HG03457 (cell line): ENCODE data around the gene FBXW8.

ENCODE experiments used
- ATAC-seq: cut with Tn5 transposase; IDR thresholded peaks from one replicate; pipeline ENCODE4 v1.9.1; 2021; ENCODE audit warnings: moderate number of reproducible peaks; ENCODE audit not compliant: unreplicated experiment

The FBXW8 gene

DNA sequence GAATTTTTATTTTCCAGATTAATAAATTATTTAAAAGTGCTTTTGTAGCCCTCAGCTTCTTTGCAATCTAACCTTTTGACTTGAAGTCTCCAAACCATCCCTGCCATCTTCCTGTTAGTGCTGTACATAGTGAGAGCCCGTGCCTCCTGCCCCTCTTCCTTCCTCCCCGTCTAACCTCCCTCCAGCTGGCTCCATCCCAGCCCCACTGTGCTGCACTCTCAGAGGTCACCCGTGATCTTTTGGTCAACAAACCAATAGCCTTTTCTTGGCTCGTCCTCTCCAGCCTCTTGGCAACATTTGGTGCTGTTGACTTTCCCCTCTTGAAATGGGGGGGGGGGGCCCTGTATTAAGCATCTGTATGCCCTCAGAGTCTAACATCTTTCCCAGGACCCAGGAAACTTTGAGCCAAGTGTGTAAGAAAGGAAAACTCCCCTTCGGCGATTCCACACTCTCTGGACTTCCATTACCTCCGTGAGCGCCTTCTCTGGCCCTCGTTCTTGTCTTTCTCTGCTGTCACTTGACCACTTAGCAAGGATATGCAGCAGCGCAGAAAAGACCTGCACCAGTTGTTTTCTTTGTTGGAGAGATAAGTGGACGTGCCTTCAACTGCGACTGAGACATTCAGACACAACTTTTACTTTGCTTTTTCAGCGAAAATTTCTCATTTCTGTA lies 44.1 kb downstream of the FBXW8 start:
- ATAC-seq, result no peak

DNA sequence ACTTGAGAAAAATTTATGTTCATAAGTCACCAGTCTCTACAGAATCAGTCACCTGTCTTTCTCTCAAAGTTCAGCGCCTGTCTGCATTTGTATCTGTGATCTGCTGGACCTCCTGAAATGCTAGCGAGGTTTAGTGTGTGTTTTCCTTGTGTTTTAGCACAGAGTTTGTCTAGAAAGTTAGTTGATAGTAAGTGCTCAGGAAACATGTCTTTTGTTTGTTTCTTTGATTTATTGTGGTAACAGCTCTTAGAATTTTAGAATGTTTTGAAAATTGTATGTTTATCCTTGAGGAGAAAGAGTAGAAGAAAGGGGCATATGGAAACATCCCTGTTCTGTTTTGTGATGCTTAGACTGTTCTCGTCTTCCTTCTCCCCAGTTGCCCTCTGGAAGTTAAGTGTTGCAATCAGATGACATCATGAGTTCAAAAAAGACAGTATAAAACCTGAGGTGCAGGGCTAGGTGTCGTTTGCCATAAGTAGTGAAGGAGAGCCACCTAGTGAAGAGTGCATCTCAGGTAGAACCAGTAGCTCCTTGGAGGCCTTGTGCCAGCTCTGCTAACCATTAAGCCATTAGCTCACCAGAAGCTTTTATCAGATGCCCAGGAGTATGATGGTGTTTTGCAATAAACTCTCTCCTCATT lies 44.8 kb downstream of the FBXW8 start:
- no peak for ATAC-seq

DNA sequence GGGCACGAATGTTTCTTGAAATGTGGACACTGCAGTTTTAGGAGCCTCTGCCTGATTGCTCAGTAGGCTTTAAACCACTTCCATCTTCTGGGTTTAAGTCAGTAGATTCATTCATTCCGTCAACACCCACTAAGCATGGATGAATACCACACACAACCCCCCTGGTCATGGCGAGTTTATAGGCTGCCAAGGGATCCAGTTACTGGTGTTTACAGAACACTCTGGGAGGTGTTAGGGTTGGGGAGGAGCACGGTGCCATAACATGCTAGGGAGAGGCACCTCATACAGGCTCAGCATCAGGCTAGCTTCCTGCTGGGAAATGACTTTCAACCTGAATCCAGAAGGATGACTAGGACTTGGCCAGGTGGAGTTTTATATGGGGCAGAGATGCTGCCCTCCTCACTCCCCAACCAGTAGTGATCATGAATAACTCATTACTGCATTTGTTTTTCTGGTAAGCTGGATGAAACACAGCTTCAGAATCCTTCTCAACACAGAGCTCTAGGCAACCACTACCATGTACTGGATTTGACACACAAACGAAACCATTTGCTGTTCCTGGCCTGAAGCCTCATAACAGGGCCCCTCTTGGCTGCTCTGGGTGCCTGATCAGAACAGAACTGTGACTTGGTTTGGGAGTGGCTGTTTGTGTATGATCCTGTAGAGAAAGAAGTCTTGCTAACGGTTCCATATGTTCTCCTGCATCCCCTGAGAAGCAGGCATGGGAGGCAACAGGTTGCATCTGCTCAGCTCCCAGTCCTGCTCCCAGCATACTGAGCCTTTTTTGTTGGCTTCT lies 47.9 kb downstream of the FBXW8 start:
- no peak for ATAC-seq

DNA sequence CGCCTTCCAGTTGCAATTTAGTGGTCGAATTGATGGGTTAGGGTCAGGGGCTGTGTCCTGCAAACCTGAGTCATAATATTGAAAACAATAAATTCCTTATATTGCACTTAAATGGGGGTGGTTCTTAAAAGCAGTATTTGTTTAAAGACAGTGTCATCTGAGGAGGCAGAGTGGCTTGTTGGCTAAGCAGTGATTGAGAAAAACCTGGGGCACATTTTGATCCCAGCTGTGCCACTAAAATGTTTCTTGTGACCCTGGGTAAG lies 48.4 kb downstream of the FBXW8 start:
- no peak for ATAC-seq

DNA sequence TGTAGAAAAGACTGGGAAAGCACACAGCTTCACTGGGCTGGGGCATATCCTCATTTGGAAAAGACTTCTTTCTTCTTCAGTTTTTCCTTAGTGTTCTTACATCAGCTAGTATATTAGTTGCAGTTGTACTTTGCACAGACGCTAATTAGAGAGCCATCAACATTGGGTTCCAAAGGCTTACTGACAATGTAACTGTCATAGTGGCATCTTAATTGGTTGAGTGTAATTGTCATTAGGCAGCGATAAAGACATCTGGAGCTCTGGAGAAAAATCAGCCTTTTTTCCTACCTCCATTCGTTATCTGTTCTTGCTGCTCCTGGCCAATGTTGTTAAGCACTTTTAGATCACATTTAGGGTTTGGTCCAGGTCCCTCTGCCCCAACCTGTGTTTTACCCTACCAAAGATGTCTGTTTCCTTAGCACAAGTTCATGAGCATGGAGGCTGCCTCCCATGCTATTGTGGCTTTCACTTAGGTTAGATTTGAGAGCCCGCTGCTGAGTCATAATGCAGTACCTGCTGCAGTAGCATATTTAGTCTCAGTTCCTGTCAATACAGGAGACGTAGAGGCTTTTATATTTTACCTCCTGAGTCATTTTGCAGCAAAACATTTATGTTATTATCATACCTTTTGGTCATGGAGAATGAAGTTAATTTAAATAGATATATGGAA lies 49.2 kb downstream of the FBXW8 start:
- ATAC-seq, result peak; percentile 98

DNA sequence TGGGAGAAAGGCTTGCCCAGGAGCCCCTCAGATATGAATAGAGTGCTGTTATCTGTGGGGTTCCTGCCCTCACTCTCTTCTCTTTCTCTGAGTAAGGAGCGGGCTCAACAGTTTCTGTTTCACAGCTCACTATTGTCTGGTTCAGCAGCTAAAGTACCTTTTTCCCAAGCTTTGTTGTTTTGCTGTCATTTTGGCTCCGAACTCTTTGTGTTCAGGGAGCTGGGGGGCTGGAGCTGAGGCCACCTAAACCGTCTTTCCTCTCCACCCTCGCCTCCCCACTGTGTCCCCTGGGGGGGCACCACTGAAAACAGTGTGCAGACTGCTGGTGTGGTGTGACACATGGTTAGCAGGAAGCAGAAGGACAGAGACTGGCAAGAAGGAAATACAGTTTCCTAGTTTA lies 51.4 kb downstream of the FBXW8 start:
- ATAC-seq, result no peak

DNA sequence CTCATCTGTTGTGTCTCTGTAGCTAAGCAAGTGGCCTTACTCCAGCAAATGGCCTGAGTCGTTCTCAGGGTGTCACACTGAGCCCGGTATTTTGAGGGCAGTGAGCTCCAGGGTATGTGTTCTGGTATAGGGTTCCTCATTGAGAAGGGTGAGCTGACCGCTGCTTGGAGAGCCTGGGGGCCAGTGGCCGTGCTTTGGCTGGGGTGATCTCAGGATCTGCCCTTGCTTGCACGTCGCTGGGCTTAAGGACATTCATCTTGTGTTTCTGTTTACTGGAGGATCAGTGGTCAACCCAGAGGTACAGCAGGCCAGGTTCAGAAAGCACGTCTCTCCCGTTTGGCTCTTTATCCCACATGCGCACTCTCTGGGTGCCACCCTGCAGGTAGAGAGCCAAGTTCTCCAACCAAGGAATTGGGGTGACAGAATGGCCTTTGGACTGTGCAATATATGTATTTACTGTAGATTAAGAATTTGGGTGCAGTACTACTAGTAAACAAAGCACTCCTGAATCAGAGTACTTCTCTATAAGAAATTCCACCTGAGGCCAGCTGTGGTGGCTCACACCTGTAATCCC lies 52.1 kb downstream of the FBXW8 start:
- ATAC-seq, result no peak

DNA sequence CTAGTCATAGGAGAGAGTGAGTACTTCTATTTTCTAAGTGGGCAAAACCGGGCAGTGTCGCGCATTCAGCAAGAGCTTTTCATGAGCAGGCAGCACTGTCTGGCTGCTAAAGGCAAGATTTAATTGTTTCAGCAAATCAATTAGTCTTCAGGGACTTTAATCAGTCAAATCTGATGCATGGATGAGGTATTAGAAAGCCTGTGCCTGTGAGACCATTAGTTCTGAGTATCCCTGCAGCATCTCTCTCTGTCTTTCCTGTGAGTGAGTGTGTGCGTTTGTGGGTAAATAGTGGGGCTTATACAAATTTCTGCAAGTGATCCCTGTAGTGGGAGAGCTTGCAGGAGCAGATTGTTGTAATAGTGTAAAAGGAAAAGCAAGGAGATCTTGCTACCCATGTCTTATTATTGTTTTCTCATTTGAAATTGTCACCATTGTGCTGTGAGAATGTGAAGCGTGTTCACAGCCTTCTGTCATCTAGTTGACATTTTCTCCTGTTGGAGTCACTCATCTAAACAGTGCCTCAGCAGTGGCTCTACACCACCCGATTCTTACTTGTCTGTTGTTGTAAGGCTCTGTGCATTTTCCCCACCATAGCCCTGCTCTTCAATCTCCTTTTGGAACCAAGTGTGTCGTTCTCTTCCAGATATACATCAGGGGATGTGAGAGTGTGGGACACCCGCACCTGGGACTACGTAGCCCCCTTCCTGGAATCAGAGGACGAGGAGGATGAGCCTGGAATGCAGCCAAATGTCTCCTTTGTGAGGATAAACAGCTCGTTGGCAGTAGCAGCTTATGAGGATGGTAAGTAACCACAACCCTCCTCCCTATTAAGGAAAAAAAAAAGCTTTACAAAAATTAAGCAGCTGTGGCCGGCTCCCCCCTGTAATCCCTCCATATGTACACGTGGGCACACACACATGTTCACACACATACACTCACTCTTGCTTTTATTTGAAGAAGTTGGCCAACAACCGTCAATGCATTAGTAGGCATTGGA lies 53.6 kb downstream of the FBXW8 start:
- no peak for ATAC-seq

DNA sequence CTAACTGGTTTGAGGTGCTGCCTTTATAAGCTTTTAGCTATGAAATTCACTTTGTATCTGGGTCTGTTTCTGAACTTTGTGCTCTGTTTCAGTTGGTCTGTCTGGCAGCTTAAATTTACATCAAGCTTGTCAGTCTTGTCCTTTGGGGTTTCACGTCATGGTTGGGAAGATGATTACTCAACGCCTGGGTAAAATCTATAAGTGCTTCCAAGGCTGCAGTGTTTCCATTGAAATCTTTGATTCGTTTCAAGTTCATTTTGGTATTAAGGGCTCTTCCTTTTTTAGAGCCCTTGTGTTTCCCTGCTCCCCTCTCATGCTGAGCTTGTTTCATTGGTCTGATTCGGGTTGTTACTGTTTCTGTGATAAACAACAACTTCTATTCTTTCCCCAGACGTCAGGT lies 58.2 kb downstream of the FBXW8 start:
- ATAC-seq, result no peak

DNA sequence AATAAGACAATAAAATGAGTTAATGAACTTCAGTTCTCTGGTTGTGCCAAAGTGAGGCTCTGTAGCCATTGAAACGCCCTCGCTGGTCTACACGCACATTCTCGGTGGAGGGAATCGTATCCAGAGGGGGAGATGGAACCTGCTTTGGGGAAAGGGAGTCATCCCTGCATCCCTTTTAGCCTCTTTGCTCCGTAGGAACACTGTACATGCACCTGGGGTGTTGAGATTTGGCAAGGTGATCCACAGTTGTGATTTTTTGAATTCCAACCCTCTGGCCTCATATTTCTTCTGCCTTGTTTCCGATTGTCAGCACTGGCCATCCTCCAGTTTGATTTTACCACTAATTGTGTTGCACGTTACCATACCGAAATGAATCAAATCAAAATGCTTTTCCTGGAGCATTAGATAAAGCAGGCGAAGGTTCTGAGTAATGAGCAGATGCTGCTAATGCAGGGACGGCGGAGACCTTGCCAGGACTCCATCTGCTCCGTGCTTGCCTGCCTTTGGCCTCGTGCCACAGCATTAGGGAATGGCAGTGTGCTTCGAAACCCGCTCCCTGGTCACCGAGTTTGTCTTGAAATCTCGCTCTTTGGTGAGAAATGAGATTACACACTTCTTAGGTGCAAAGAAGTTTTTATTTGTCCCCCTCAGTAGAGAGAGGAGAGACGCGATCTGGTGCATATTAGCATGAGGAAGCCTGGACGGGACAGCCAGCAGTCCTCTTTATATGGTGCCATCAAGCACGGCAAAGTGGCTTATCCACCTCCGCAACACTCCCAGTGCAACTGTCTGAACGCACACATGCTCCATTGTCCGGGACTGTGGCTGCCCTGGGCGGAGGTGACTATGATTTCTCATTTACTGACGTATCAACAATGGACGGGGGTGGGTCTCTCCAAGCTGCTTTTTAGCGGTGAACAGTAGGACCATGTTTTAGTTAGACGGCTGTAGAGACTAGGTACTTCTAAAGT lies 59.1 kb downstream of the FBXW8 start:
- no peak for ATAC-seq

DNA sequence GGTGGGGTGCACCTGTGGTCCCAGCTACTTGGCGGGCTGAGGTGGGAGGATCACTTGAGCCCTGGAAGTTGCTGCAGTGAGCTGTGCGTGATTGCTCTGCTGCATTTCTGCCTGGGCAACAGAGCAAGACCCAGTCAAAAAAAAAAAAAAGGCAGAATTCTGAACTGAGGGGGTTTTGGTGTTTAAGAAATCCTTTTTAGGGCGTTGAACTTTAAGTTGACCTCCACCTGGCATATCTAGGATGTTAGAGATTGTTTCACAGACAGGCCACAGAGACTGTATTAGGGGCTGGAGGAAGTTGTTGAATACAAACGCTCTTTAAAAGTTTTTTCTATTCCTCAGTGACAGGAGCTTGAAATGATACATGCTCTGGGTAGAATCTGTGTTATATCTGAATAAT lies 60.5 kb downstream of the FBXW8 start:
- no peak for ATAC-seq

DNA sequence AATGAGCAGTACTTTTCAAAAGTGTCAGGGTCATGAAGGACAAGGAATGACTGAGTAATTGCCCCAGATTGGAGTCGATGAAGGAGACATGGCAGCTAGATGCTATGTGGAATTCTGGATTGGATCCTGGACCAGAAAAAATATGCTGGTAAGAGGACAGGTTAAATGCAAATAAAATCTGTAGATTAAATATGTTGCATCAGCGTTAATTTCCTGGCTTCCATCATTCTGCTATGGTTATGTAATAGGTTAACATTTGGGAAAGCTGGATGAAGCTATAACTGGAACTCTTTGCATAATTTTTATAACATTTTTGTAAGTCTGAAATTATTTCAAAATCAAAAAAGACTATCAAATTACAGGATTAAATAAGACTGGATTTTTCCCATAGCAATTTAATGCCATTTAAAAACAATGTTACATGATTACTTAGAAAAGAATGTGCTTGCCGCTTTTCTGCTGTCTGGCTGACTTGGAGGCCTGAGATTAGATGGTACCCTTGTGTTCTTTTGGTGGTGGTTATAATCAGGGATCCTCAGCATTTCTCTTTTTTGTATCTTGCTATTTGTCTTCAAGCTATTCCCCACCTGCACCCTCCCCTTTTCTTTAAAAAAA lies 65.1 kb downstream of the FBXW8 start:
- ATAC-seq, result no peak

DNA sequence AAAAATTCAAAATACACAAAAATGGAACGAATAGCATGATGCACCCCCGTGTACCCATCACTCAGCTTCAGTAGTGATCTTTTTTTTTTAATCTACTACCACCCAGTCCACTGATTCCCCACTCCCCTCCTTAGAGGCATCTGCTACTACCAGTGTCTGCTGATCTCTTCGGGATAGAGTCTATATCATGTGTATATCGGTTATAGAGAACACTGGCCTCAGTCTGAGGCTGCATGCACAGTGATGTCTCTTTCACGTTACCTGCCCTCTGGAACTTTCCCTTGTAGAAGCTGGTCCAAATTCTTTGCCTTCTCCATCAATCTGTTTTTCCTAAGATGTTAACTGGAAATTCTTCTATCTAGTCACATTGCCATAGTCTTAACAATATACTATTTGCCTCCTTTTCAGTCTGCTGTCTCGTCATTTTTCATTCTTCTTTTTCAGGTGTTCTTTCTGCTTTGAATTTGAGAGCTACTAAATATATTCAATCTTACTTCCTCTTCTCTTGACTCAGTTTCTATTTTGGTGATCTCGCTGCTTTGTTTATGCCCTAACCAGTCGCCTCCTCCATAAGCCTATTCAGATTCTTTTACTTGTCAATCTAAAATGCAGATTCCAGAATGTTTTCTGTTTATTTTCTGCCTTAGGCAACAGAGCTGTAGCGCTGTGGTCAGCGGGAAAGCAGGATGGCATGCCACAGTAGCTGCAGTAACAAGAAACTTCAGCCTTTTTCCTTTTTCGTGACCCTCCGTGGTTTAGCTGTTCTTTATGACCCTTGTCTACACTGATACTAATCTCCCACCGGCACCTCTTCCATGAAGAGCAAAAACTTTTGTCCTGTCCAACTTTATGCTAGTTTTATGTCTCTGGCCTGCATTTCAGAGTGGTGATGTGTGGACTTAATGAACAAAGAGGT lies 67.0 kb downstream of the FBXW8 start:
- ATAC-seq, result no peak

DNA sequence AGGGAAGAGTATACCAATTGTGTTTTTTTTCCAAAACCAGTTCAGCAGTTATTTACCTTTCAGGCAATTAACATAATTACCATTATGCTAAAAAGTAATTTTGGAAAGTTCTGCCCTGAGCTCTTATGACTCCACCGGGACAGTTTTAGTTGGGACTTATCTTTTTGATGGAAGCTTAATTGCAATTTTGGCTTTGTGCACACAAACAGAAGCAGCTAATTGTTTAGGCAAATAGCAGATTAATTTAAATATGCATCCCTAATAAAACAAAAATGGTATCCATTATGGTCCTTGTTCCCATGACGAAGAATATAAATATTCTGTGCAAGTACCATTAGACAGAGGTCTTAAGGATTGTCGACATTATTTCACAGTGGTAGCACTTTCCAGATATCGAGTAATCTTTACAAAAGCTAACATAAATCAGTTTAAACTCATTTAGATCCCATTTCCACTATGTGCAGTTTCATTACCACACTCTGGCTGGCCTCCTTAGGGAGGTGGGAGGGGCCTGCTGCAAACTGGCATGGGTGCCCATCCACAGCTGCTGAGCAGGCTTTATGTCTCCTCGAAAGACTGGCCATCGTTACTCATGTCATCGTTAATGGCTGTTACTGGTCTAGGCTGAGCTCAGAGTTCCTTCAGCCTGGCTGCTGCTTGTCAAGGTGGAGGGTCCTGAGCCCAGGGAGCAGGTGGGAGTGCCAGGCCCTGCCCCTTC lies 68.2 kb downstream of the FBXW8 start:
- no peak for ATAC-seq

DNA sequence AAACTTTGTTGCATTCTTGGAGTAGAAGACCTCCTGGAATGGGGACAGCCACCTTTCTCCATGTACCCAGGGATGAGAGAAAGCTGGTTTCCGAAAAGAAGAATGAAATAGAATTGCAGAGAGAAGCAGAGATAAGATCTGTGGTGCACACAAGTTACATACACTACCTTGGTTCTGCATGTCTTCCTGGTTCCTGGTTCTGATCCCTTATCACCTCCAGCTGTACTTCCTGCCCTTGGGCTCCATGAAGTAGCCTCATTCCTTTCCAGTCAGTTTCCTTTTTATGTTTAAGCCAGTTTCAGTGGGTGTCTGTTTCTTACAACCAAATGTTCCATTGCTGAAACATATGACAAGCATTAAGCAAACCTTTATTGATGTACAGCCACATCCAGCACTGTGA lies 69.3 kb downstream of the FBXW8 start:
- no peak for ATAC-seq

DNA sequence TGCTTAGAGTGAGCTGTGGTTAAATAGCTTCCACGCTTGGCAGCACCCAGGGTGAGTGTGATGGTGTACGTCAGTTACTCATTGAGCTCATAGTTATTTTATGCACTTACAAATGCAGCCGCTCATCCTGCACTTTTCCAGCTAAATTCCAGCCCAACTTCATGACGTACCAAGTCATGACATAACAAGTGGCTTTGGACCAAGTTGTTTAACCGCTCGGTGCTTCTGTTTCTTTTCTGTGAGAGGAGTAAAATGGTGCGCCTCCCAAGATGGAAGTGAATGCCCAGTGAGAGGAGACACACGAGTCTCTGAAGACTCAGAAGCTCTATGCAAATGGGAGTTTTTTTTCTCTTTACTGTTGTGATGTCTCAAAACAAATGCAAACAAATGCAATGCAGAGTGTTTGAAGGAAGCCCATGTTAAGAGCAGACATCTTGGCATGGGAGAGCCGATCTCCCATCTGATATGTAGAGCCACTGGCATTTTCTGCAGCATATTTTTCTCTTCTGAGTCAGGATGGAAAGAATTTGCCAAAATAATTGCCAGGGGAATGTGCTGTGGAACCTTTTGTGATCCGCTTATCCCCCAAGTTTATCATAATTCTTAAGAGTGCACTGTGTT lies 72.2 kb downstream of the FBXW8 start:
- no peak for ATAC-seq

DNA sequence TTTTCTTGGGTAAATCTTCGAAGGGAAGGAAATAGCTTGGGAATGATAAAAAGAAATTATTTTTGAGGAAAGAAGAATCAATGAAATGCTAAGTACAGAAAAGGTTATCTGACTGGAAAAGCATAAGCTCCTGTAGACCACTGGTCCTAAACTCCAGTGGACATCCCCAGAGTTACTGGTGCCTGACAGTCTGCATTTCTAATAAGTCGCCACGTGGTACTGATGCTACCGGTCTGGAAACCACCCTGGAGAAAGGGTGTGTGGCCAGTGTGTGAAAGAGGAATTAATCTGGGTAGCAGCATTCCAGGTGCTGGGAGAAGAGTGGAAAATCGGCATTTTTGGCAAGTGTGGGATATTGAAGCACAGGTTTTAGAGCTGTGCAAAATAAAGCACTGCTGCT lies 73.3 kb downstream of the FBXW8 start:
- ATAC-seq, result no peak
